Measurements from ENCODE around the gene ASCC1.

The ASCC1 gene

GRCh38 chr10:72097448-72098300, 118.4 kb downstream of the ASCC1 start:
- Histone ChIP-seq H3K9ac (ENCODE audit: low read depth, low read length) (no peak overlapping the region), H3K36me3 (ENCODE audit: insufficient read depth, low read length) (peaks cover 37% of the 10 kb centered on the region), H3K9me3 (ENCODE audit: insufficient read depth, low read length, severe bottlenecking) (no peaks in the 10 kb centered on the region), H3K4me3 (ENCODE audit: low read depth in 1 of 2, low read length in 2 of 2) (no peak overlapping the region), H4K20me1 (ENCODE audit: insufficient read depth, low read length) (no peaks in the 10 kb centered on the region), H3K4me1 (ENCODE audit: insufficient read depth, low read length) (no peaks in the 10 kb centered on the region), H3K79me2 (ENCODE audit: insufficient read depth, low read length) (no peaks in the 10 kb centered on the region), H3K27me3 (ENCODE audit: insufficient read depth, low read length, poor library complexity) (no peaks in the 10 kb centered on the region), H3K4me2 (ENCODE audit: insufficient read depth, low read length) (no peak overlapping the region), H3K27ac (ENCODE audit: low read length) (no peak overlapping the region), H2AFZ (ENCODE audit: low read depth, low read length) (no peak overlapping the region)
- DNase-seq (no peak), ATAC-seq (ENCODE audit: insufficient read depth, low read depth) (no peak)
- TF ChIP-seq EZH2 (IDR thresholded peaks at IDR 0.05; ENCODE audit: borderline replicate concordance, low read depth, low read length, severe bottlenecking) (no peak), CTCF (IDR thresholded peaks at IDR 0.05; ENCODE audit: borderline replicate concordance, extremely low read depth, low read length, poor library complexity, severe bottlenecking) (no peak)

- Histone ChIP-seq H3K4me2 (ENCODE audit: insufficient read depth, low read length) (no peak overlapping the region), H3K4me1 (ENCODE audit: insufficient read depth, low read length) (no peaks in the 10 kb centered on the region), H4K20me1 (ENCODE audit: insufficient read depth, low read length) (no peaks in the 10 kb centered on the region), H3K36me3 (ENCODE audit: insufficient read depth, low read length) (peaks cover 27% of the 10 kb centered on the region), H3K27ac (ENCODE audit: low read length) (no peak overlapping the region), H3K27me3 (ENCODE audit: insufficient read depth, low read length, poor library complexity) (no peaks in the 10 kb centered on the region), H3K4me3 (ENCODE audit: low read depth in 1 of 2, low read length in 2 of 2) (no peak overlapping the region), H3K79me2 (ENCODE audit: insufficient read depth, low read length) (no peaks in the 10 kb centered on the region), H3K9me3 (ENCODE audit: insufficient read depth, low read length, severe bottlenecking) (no peaks in the 10 kb centered on the region), H3K9ac (ENCODE audit: low read depth, low read length) (no peak overlapping the region), H2AFZ (ENCODE audit: low read depth, low read length) (no peak overlapping the region)
- no peak for TF ChIP-seq EZH2 (IDR thresholded peaks at IDR 0.05; ENCODE audit: borderline replicate concordance, low read depth, low read length, severe bottlenecking)
- TF ChIP-seq CTCF (IDR thresholded peaks at IDR 0.05; ENCODE audit: borderline replicate concordance, extremely low read depth, low read length, poor library complexity, severe bottlenecking), result no peak
- DNase-seq (no peak), ATAC-seq (ENCODE audit: insufficient read depth, low read depth) (no peak)
These were observed 119.7 kb downstream of the ASCC1 start for GRCh38 chr10:72096115-72097000.

- Histone ChIP-seq H3K79me2 (ENCODE audit: insufficient read depth, low read length) (no peaks in the 10 kb centered on the region), H3K9ac (ENCODE audit: low read depth, low read length) (no peak overlapping the region), H4K20me1 (ENCODE audit: insufficient read depth, low read length) (no peaks in the 10 kb centered on the region), H3K36me3 (ENCODE audit: insufficient read depth, low read length) (peaks cover 19% of the 10 kb centered on the region), H3K9me3 (ENCODE audit: insufficient read depth, low read length, severe bottlenecking) (no peaks in the 10 kb centered on the region), H3K4me1 (ENCODE audit: insufficient read depth, low read length) (no peaks in the 10 kb centered on the region), H2AFZ (ENCODE audit: low read depth, low read length) (no peak overlapping the region), H3K27me3 (ENCODE audit: insufficient read depth, low read length, poor library complexity) (peaks cover 2% of the 10 kb centered on the region), H3K4me3 (ENCODE audit: low read depth in 1 of 2, low read length in 2 of 2) (no peak overlapping the region), H3K27ac (ENCODE audit: low read length) (no peak overlapping the region), H3K4me2 (ENCODE audit: insufficient read depth, low read length) (no peak overlapping the region)
- no peak for TF ChIP-seq EZH2 (IDR thresholded peaks at IDR 0.05; ENCODE audit: borderline replicate concordance, low read depth, low read length, severe bottlenecking)
- no peak for TF ChIP-seq CTCF (IDR thresholded peaks at IDR 0.05; ENCODE audit: borderline replicate concordance, extremely low read depth, low read length, poor library complexity, severe bottlenecking)
- no peak for ATAC-seq (ENCODE audit: insufficient read depth, low read depth)
- no peak for DNase-seq
These were observed 120.9 kb downstream of the ASCC1 start for GRCh38 chr10:72095195-72095594.

Measured in DND-41 (cell line).